GM21529 (cell line): ENCODE results near the gene DALRD3.

Experiments used
- ATAC-seq: cut with Tn5 transposase; IDR thresholded peaks from one replicate; pipeline ENCODE4 v1.9.1; 2021; ENCODE audit not compliant: unreplicated experiment

DALRD3 gene

GRCh38 chr3:48982686-48983085, 35.7 kb downstream of the DALRD3 start:
- no peak for ATAC-seq

GRCh38 chr3:48982016-48982415, 36.4 kb downstream of the DALRD3 start:
- no peak for ATAC-seq

- ATAC-seq, result no peak
Observed at GRCh38 chr3:48980295-48980694, 38.1 kb downstream of the DALRD3 start.

DNA sequence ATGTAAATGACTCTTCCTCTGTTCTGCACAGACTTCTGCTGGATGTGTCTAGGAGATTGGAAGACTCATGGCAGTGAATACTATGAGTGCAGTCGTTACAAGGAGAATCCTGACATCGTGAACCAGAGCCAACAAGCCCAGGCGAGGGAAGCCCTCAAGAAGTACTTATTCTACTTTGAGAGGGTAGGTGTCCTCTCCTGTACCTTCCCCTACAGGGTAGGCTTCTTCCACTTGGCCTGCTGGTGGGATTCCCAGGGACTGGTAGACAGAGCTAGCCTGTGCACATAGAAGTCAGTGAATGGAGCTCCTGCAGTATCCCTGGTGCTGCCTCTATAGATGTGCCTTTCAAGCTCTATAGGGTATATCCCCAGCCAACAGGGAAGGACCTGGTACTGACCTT, 38.9 kb downstream of the DALRD3 start:
- ATAC-seq, result no peak

DNA sequence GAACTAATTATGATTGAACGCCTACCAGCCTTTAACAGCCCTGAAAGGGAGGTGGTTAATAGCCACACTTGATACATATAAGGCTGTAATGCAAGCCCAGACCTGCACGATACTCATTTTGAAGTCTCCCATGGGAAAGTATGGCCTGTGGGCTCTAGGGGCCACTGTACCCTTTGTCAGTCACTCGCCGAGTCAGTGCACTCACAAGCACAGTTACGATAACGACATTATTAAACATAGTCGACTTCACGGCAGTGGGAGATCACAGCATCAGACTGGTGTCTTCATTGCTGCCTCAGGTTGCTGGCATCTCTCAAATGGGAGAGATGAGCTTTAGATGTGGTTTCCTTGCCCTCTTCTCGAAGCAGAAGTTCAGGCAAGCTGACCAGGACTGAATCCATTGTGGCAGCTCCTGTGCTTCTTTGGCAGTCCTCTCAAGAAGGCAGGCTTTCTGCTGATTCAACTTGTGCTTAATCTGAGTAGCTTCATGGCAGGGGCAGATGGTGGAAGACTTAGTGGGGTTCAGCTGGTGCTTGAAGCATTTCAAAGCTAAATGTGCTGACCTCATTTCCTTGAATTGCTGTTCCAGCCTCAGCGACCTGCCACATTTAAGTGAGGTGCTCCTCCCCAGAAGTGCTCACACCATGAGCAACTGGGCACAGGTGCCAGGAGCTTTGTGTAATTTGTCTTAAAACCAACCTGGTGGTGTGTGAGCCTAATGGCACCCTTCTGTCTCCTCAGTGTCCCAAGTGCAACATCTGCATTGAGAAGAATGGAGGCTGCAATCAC, 44.1 kb downstream of the DALRD3 start:
- ATAC-seq, result no peak

DNA sequence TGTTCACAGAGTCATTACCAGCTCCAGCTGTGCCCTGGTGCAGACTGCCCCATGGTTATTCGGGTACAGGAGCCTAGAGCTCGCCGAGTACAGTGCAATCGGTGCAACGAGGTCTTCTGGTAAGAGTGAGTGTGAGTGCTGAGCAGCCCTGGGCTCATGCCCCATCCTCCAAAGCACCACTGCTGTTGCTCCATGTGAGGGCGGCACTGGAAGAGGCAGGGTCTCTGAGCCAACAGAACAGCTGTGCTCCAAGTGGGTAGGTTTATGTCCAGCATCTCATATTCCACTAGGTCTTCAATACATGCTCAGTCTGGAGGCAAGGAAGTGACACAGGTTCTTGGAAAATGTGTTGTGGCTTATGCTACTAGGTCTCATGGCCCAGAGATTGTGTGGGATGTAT, 47.8 kb downstream of the DALRD3 start:
- ATAC-seq, result no peak

DNA sequence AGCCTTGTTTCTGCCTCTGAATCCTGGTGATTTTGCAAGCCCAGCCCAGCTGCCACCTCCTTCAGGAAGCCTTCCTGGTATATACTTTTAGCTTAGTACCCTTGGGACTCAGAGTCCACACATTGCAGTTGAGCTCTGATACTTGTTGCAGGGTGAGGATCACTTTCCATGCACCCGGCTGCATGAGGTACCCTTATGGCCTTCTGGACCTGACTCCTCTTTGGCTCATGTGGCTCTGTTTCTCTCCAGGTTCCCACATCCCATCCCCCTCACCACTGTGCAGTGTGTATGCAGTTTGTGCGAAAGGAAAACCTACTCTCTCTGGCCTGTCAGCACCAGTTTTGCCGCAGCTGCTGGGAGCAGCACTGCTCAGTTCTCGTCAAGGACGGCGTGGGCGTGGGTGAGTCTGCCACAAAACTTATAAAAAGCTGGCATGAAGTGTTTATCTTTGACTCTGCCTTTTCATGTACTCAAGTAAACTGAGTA, 51.5 kb downstream of the DALRD3 start:
- no peak for ATAC-seq

GRCh38 chr3:48966367-48966766, 52.0 kb downstream of the DALRD3 start:
- ATAC-seq, result no peak
